ENCODE results near the gene ALKBH1. TPM values are rescaled to one million over a fixed set of nuclear protein-coding genes. Genes with fewer than 3 reads are reported as not detected.

The ALKBH1 gene
- total RNA-seq, 4 donors from 2014 or later: 6.3 to 13.8 (median 10.3) TPM

GRCh38 chr14:77657280-77657679 is 50.5 kb downstream of the ALKBH1 start:
- TF ChIP-seq CTCF (IDR thresholded peaks at IDR 0.05) (no peak), POLR2A (IDR thresholded peaks at IDR 0.05) (no peak)
- intact Hi-C loops (cut with DNase I): loop anchor here (10.0 kb wide), 1 partner anchor 908 kb away; no protein-coding TSS in a partner anchor
- H3K27ac ChIP-seq: no peak overlapping the region
- H3K36me3 ChIP-seq: no peaks in the 10 kb centered on the region
- H3K9me3 ChIP-seq: no peaks in the 10 kb centered on the region
- H3K4me1 ChIP-seq: peaks cover 7 to 17% of the 10 kb centered on the region in 2 donors
- 76 to 77% methylated on average over 5 of the region's 5 CpGs for WGBS, 2 donors
- no peaks in the 10 kb centered on the region for H3K27me3 ChIP-seq
- H3K4me3 ChIP-seq (replicated peaks in 1 of 3): no peak overlapping the region
- DNase-seq: no peak

- Histone ChIP-seq H3K36me3 (no peaks in the 10 kb centered on the region), H3K27me3 (no peaks in the 10 kb centered on the region), H3K27ac (no peak overlapping the region), H3K4me1 (no peaks in the 10 kb centered on the region), H3K4me3 (replicated peaks in 1 of 3) (no peak overlapping the region), H3K9me3 (no peaks in the 10 kb centered on the region)
- no peak for DNase-seq
- intact Hi-C loops (cut with DNase I): loop anchor here (10.0 kb wide), 1 partner anchor 911 kb away; no protein-coding TSS in a partner anchor
- 46 to 54% methylated on average over 8 to 10 of the region's 11 CpGs for WGBS, 2 donors
- TF ChIP-seq POLR2A (IDR thresholded peaks at IDR 0.05) (no peak), CTCF (IDR thresholded peaks at IDR 0.05) (no peak)
Observed at GRCh38 chr14:77654001-77654441, 53.8 kb downstream of the ALKBH1 start.

- H3K27ac ChIP-seq: no peak overlapping the region
- no peaks in the 10 kb centered on the region for H3K4me1 ChIP-seq
- WGBS, 2 donors: 86 to 90% methylated on average over 3 of the region's 3 CpGs
- no peaks in the 10 kb centered on the region for H3K36me3 ChIP-seq
- DNase-seq: no peak
- no peak for TF ChIP-seq POLR2A (IDR thresholded peaks at IDR 0.05)
- TF ChIP-seq CTCF (IDR thresholded peaks at IDR 0.05): no peak
- H3K27me3 ChIP-seq: no peaks in the 10 kb centered on the region
- no peak overlapping the region for H3K4me3 ChIP-seq (replicated peaks in 1 of 3)
- no peaks in the 10 kb centered on the region for H3K9me3 ChIP-seq
- intact Hi-C loops (cut with DNase I): no loop called here
Observed at GRCh38 chr14:77649326-77649725, 58.5 kb downstream of the ALKBH1 start.

GRCh38 chr14:77648520-77649200 is 59.2 kb downstream of the ALKBH1 start:
- intact Hi-C loops (cut with DNase I): no loop called here

More at GRCh38 chr14:77648520-77649200, 59.2 kb downstream of the ALKBH1 start:
- H3K9me3 ChIP-seq: no peaks in the 10 kb centered on the region
- no peaks in the 10 kb centered on the region for H3K36me3 ChIP-seq
- no peaks in the 10 kb centered on the region for H3K4me1 ChIP-seq
- H3K4me3 ChIP-seq (replicated peaks in 1 of 3): no peak overlapping the region
- no peak overlapping the region for H3K27ac ChIP-seq
- 33 to 42% methylated on average over 2 of the region's 2 CpGs for WGBS, 2 donors
- no peaks in the 10 kb centered on the region for H3K27me3 ChIP-seq
- no peak for DNase-seq
- TF ChIP-seq POLR2A (IDR thresholded peaks at IDR 0.05) (no peak), CTCF (IDR thresholded peaks at IDR 0.05) (no peak)
